ENCODE results near the gene CACNA2D4. TPM values are rescaled to one million over a fixed set of nuclear protein-coding genes. Genes with fewer than 3 reads are reported as not detected.

CACNA2D4 gene
- polyA plus RNA-seq, 1 experiment: 0.22 TPM

- no peak for DNase-seq (ENCODE audit: low read depth, low spot score)
- POLR2A ChIA-PET: no interaction called here
- TF ChIP-seq, protein P1, sequence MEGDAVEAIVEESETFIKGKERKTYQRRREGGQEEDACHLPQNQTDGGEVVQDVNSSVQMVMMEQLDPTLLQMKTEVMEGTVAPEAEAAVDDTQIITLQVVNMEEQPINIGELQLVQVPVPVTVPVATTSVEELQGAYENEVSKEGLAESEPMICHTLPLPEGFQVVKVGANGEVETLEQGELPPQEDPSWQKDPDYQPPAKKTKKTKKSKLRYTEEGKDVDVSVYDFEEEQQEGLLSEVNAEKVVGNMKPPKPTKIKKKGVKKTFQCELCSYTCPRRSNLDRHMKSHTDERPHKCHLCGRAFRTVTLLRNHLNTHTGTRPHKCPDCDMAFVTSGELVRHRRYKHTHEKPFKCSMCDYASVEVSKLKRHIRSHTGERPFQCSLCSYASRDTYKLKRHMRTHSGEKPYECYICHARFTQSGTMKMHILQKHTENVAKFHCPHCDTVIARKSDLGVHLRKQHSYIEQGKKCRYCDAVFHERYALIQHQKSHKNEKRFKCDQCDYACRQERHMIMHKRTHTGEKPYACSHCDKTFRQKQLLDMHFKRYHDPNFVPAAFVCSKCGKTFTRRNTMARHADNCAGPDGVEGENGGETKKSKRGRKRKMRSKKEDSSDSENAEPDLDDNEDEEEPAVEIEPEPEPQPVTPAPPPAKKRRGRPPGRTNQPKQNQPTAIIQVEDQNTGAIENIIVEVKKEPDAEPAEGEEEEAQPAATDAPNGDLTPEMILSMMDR (IDR thresholded peaks at IDR 0.05; ENCODE audit: low read depth, low read length): no peak
- H3K9me3 ChIP-seq (ENCODE audit: control insufficient read depth, insufficient read depth, low read length): peaks cover 11% of the 10 kb centered on the region
- no peak overlapping the region for H3K27ac ChIP-seq (ENCODE audit: low read depth, low read length)
- H3K27me3 ChIP-seq (ENCODE audit: control insufficient read depth, insufficient read depth, low read length): peaks cover 51% of the 10 kb centered on the region
- CTCF ChIA-PET: interaction anchor here (1.1 kb wide), 1 partner anchor 28 kb away, joined by 4 read pairs; no protein-coding TSS in a partner anchor
- H3K4me3 ChIP-seq (ENCODE audit: low read depth, low read length): no peak overlapping the region
These were observed 5.7 kb downstream of the CACNA2D4 start for GRCh38 chr12:1912580-1913376.

- no peak overlapping the region for H3K4me3 ChIP-seq (ENCODE audit: low read depth, low read length)
- TF ChIP-seq, protein P1 (IDR thresholded peaks at IDR 0.05; ENCODE audit: low read depth, low read length): no peak
- no peak overlapping the region for H3K27ac ChIP-seq (ENCODE audit: low read depth, low read length)
- DNase-seq (ENCODE audit: low read depth, low spot score): no peak
- CTCF ChIA-PET: no interaction called here
- H3K27me3 ChIP-seq (ENCODE audit: control insufficient read depth, insufficient read depth, low read length): peaks cover 50% of the 10 kb centered on the region
- peaks cover 17% of the 10 kb centered on the region for H3K9me3 ChIP-seq (ENCODE audit: control insufficient read depth, insufficient read depth, low read length)
- POLR2A ChIA-PET: no interaction called here
These were observed 6.6 kb downstream of the CACNA2D4 start for GRCh38 chr12:1911598-1912575.

- H3K27ac ChIP-seq (ENCODE audit: low read depth, low read length): no peak overlapping the region
- H3K9me3 ChIP-seq (ENCODE audit: control insufficient read depth, insufficient read depth, low read length): peaks cover 17% of the 10 kb centered on the region
- POLR2A ChIA-PET: no interaction called here
- CTCF ChIA-PET: no interaction called here
- TF ChIP-seq, protein P1 (IDR thresholded peaks at IDR 0.05; ENCODE audit: low read depth, low read length): no peak
- no peak for DNase-seq (ENCODE audit: low read depth, low spot score)
- H3K27me3 ChIP-seq (ENCODE audit: control insufficient read depth, insufficient read depth, low read length): peaks cover 38% of the 10 kb centered on the region
- no peak overlapping the region for H3K4me3 ChIP-seq (ENCODE audit: low read depth, low read length)
These were observed 8.0 kb downstream of the CACNA2D4 start for GRCh38 chr12:1910468-1910867.

DNA sequence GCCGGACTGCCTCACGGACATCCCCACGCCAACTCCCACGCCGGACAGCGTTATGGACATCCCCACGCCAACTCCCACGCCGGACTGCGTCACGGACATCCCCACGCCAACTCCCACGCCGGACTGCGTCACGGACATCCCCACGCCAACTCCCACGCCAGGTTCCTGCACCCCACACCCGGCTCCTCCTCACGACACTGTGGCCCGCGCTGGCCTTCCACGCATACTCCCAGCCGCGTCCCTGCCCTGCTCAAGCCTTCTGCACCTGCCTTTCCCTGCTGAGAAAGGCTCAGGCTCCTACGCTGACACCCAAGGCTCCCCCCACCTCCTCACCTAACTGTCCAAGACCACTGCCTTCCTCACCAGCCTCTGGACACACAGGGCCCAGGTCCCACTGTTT lies 9.7 kb downstream of the CACNA2D4 start:
- no peak for DNase-seq (ENCODE audit: low read depth, low spot score)
- Histone ChIP-seq H3K27ac (ENCODE audit: low read depth, low read length) (no peak overlapping the region), H3K4me3 (ENCODE audit: low read depth, low read length) (no peak overlapping the region), H3K27me3 (ENCODE audit: control insufficient read depth, insufficient read depth, low read length) (peaks cover 33% of the 10 kb centered on the region), H3K9me3 (ENCODE audit: control insufficient read depth, insufficient read depth, low read length) (peaks cover 17% of the 10 kb centered on the region)
- ChIA-PET CTCF (no interaction called here), POLR2A (no interaction called here)
- TF ChIP-seq, protein P1 (IDR thresholded peaks at IDR 0.05; ENCODE audit: low read depth, low read length): no peak

Data from AG04450 (cell line).